ENCODE measurements around the gene RAB27B. TPM values are rescaled to one million over a fixed set of nuclear protein-coding genes. Genes with fewer than 3 reads are reported as not detected.
A peak's percentile ranks its signal among the peaks of the same experiment; 100 is the strongest.

Gene RAB27B
- polyA plus RNA-seq, 2 of the 4 experiments (the other 2 are of a cell fraction) = 11.0 to 13.2 TPM

- TF ChIP-seq, protein P1, sequence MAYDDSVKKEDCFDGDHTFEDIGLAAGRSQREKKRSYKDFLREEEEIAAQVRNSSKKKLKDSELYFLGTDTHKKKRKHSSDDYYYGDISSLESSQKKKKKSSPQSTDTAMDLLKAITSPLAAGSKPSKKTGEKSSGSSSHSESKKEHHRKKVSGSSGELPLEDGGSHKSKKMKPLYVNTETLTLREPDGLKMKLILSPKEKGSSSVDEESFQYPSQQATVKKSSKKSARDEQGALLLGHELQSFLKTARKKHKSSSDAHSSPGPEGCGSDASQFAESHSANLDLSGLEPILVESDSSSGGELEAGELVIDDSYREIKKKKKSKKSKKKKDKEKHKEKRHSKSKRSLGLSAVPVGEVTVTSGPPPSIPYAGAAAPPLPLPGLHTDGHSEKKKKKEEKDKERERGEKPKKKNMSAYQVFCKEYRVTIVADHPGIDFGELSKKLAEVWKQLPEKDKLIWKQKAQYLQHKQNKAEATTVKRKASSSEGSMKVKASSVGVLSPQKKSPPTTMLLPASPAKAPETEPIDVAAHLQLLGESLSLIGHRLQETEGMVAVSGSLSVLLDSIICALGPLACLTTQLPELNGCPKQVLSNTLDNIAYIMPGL (CRISPR knock-in tag; IDR thresholded peaks at IDR 0.05; ENCODE audit: borderline replicate concordance) = no peak
- TF ChIP-seq TFCP2L1 (CRISPR knock-in tag; IDR thresholded peaks at IDR 0.05) (0 out of 2 replicates have a peak, but pooled peaks have one; percentile 29), ZC3H11A (IDR thresholded peaks at IDR 0.05) (no peak), HOXB5 (CRISPR knock-in tag; IDR thresholded peaks at IDR 0.05) (no peak), RAD21 (conservative IDR thresholded peaks at IDR 0.05 in 1 of 2, IDR thresholded peaks at IDR 0.05 in 1 of 2) (no peak; a peak in 1 of 5 replicates), PHF8 (IDR thresholded peaks at IDR 0.05; ENCODE audit: borderline replicate concordance, low read depth) (no peak), HOXA7 (CRISPR knock-in tag; IDR thresholded peaks at IDR 0.05) (no peak), FOXS1 (CRISPR knock-in tag; IDR thresholded peaks at IDR 0.05) (no peak), USF2 (IDR thresholded peaks at IDR 0.05) (no peak), CHD2 (IDR thresholded peaks at IDR 0.05; ENCODE audit: low read length, partially characterized antibody) (no peak), FOSL2 (IDR thresholded peaks at IDR 0.05) (no peak), FOSL2 (CRISPR knock-in tag; IDR thresholded peaks at IDR 0.05) (peak; percentile 61), NFE2L2 (conservative IDR thresholded peaks at IDR 0.05; ENCODE audit: low read length) (no peak), JUN (IDR thresholded peaks at IDR 0.05) (peak; percentile 25 to 62; a peak in 3 of 5 replicates), ZSCAN20 (CRISPR knock-in tag; IDR thresholded peaks at IDR 0.05) (no peak), ELK1 (IDR thresholded peaks at IDR 0.05; ENCODE audit: low read depth, low read length) (no peak), GATA3 (IDR thresholded peaks at IDR 0.05; ENCODE audit: borderline replicate concordance) (no peak), CHD4 (IDR thresholded peaks at IDR 0.05; ENCODE audit: borderline replicate concordance) (no peak), ZNF302 (CRISPR knock-in tag; IDR thresholded peaks at IDR 0.05) (no peak), FOSB (CRISPR knock-in tag; IDR thresholded peaks at IDR 0.05) (no peak), HOXB13 (CRISPR knock-in tag; IDR thresholded peaks at IDR 0.05; ENCODE audit: low read depth) (no peak), ZFP36 (IDR thresholded peaks at IDR 0.05; ENCODE audit: borderline replicate concordance, partially characterized antibody) (no peak)
- TF ChIP-seq, protein P2, sequence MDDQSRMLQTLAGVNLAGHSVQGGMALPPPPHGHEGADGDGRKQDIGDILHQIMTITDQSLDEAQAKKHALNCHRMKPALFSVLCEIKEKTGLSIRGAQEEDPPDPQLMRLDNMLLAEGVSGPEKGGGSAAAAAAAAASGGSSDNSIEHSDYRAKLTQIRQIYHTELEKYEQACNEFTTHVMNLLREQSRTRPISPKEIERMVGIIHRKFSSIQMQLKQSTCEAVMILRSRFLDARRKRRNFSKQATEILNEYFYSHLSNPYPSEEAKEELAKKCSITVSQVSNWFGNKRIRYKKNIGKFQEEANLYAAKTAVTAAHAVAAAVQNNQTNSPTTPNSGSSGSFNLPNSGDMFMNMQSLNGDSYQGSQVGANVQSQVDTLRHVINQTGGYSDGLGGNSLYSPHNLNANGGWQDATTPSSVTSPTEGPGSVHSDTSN (IDR thresholded peaks at IDR 0.05) = no peak
- TF ChIP-seq, protein P3, sequence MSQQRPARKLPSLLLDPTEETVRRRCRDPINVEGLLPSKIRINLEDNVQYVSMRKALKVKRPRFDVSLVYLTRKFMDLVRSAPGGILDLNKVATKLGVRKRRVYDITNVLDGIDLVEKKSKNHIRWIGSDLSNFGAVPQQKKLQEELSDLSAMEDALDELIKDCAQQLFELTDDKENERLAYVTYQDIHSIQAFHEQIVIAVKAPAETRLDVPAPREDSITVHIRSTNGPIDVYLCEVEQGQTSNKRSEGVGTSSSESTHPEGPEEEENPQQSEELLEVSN (IDR thresholded peaks at IDR 0.05; ENCODE audit: borderline replicate concordance, low read depth) = peak; percentile 81; the same call in 1 of the 2 replicates
Measured at GRCh38 chr18:54828281-54828881, at the start of gene RAB27B (continued).

Measured in A549 (cell line).